Fibroblast of lung (primary cell): Measurements from ENCODE around the gene GBA3. TPM values are rescaled to one million over a fixed set of nuclear protein-coding genes. Genes with fewer than 3 reads are reported as not detected.

Source experiments
- DNase-seq, 2 donors: peaks; one replicate each; pipeline versions ENCODE4 v3.0.0 to v3.0.0-alpha.2; 2010; ENCODE audit warnings: low read depth in 2 of 2
- H2AFZ ChIP-seq: 2 replicates; pipeline ENCODE4 v1.5.1; 2012; ENCODE audit warnings: low read length, control low read depth, inconsistent platforms
- H3K27ac ChIP-seq: 2 replicates; pipeline ENCODE4 v1.5.1; 2011; ENCODE audit warnings: low read length, control low read depth; ENCODE audit not compliant: insufficient read depth
- H3K27me3 ChIP-seq: 2 replicates; pipeline ENCODE4 v1.5.1; 2011; ENCODE audit warnings: mild to moderate bottlenecking, low read length; ENCODE audit not compliant: control insufficient read depth, insufficient read depth
- H3K36me3 ChIP-seq: 2 replicates; pipeline ENCODE4 v1.5.1; 2011; ENCODE audit warnings: low read length; ENCODE audit not compliant: control insufficient read depth, insufficient read depth
- H3K4me1 ChIP-seq: 2 replicates; pipeline ENCODE4 v1.5.1; 2011; ENCODE audit warnings: low read length; ENCODE audit not compliant: control insufficient read depth, insufficient read depth; ENCODE audit errors: extremely low read depth
- H3K4me2 ChIP-seq: 2 replicates; pipeline ENCODE4 v1.5.1; 2011; ENCODE audit warnings: low read length, control low read depth; ENCODE audit not compliant: insufficient read depth; ENCODE audit errors: extremely low read depth
- H3K4me3 ChIP-seq, 4 experiments: fragments of 200-600 bp in 1 of 4; sonication (generic) in 1 of 4; replicated peaks in 1 of 4; 2 replicates each; pipeline ENCODE4 v1.5.1; 2011 to 2016; ENCODE audit warnings: low read length in 4 of 4, low read depth in 3 of 4, mild to moderate bottlenecking in 3 of 4, control low read depth in 2 of 4, inconsistent platforms in 1 of 4, mixed read lengths in 1 of 4; ENCODE audit not compliant: insufficient read depth in 1 of 4; ENCODE audit errors: control extremely low read depth in 1 of 4
- H3K79me2 ChIP-seq: 2 replicates; pipeline ENCODE4 v1.5.1; 2012; ENCODE audit warnings: mild to moderate bottlenecking, low read length, inconsistent platforms; ENCODE audit not compliant: control insufficient read depth, insufficient read depth
- H3K9ac ChIP-seq: 2 replicates; pipeline ENCODE4 v1.5.1; 2011; ENCODE audit warnings: mild to moderate bottlenecking, low read length, control low read depth; ENCODE audit not compliant: insufficient read depth
- H3K9me3 ChIP-seq: 2 replicates; pipeline ENCODE4 v1.5.1; 2012; ENCODE audit warnings: low read depth, low read length; ENCODE audit not compliant: control insufficient read depth, insufficient read depth
- H4K20me1 ChIP-seq: 2 replicates; pipeline ENCODE4 v1.5.1; 2011; ENCODE audit warnings: low read length; ENCODE audit not compliant: control insufficient read depth, insufficient read depth; ENCODE audit errors: extremely low read depth
- EZH2 ChIP-seq: IDR thresholded peaks from 2 replicates; pipeline ENCODE4 v1.5.1; 2012; ENCODE audit warnings: low read length, control low read depth, mild to moderate bottlenecking; ENCODE audit errors: missing control alignments
- polyA plus RNA-seq, 2 donors: library from polyadenylated mRNA; depleted of rRNA in 1 of 2; stranded (reverse) in 1 of 2; unstranded in 1 of 2; fragments of >200 nt; gene quantifications; 2 replicates each; pipeline ENCODE4 v1.2.1, GENCODE V29; 2011 to 2012; ENCODE audit warnings: missing spikeins in 1 of 2
- total RNA-seq: library from RNA; depleted of rRNA; stranded (reverse); fragments of >200 nt; gene quantifications from 2 replicates; pipeline ENCODE4 v1.2.1, GENCODE V29; 2014
- TF ChIP-seq, protein P1 (sequence below), 2 donors: IDR thresholded peaks in 1 of 2; conservative IDR thresholded peaks in 1 of 2; 1 replicate in 1 of 2; 2 replicates in 1 of 2; pipeline ENCODE4 v1.5.1; 2011 to 2012; ENCODE audit warnings: low read length in 2 of 2, control low read depth in 1 of 2, inconsistent platforms in 1 of 2, low read depth in 1 of 2, mild to moderate bottlenecking in 1 of 2

Gene GBA3
- total and polyA plus RNA-seq, 2 donors (not counting 1 experiment from before 2014, with no cell fraction given): not detected

GRCh38 chr4:22857411-22857810 lies 164.7 kb downstream of the GBA3 start:
- no peak overlapping the region for H3K4me3 ChIP-seq
- H3K27ac ChIP-seq: no peak overlapping the region
- no peaks in the 10 kb centered on the region for H3K79me2 ChIP-seq
- H2AFZ ChIP-seq: no peak overlapping the region
- no peak overlapping the region for H3K9ac ChIP-seq
- no peaks in the 10 kb centered on the region for H4K20me1 ChIP-seq
- H3K9me3 ChIP-seq: no peaks in the 10 kb centered on the region
- no peak overlapping the region for H3K4me2 ChIP-seq
- no peaks in the 10 kb centered on the region for H3K27me3 ChIP-seq
- TF ChIP-seq EZH2: no peak
- TF ChIP-seq, protein P1, sequence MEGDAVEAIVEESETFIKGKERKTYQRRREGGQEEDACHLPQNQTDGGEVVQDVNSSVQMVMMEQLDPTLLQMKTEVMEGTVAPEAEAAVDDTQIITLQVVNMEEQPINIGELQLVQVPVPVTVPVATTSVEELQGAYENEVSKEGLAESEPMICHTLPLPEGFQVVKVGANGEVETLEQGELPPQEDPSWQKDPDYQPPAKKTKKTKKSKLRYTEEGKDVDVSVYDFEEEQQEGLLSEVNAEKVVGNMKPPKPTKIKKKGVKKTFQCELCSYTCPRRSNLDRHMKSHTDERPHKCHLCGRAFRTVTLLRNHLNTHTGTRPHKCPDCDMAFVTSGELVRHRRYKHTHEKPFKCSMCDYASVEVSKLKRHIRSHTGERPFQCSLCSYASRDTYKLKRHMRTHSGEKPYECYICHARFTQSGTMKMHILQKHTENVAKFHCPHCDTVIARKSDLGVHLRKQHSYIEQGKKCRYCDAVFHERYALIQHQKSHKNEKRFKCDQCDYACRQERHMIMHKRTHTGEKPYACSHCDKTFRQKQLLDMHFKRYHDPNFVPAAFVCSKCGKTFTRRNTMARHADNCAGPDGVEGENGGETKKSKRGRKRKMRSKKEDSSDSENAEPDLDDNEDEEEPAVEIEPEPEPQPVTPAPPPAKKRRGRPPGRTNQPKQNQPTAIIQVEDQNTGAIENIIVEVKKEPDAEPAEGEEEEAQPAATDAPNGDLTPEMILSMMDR (conservative IDR thresholded peaks at IDR 0.05 in 1 of 2, IDR thresholded peaks at IDR 0.05 in 1 of 2; ENCODE audit: low read depth in 1 of 2, low read length in 2 of 2): no peak
- no peaks in the 10 kb centered on the region for H3K4me1 ChIP-seq
- DNase-seq: no peak
- no peaks in the 10 kb centered on the region for H3K36me3 ChIP-seq

DNA sequence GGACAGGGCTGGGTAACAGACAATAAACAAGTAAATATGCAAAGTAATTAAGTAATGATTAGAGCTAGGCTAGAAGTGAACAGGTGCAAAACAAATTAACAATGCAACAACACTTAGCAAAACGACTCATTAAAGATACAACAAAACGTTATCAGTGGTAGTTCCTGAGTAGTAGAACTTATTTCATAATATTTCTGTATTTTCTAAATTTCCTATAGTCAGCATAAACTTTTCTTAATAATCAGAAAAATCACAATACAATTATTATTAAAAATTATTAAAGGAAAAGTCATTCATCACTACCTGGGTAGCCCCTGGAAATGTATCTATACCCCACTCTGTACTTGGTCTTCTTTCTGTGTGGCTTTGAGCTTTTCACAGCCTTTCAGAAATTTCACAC lies 166.6 kb downstream of the GBA3 start:
- H4K20me1 ChIP-seq: no peaks in the 10 kb centered on the region
- no peaks in the 10 kb centered on the region for H3K79me2 ChIP-seq
- H3K27ac ChIP-seq: no peak overlapping the region
- no peak overlapping the region for H3K4me3 ChIP-seq
- H3K4me2 ChIP-seq: no peak overlapping the region
- no peaks in the 10 kb centered on the region for H3K4me1 ChIP-seq
- no peak overlapping the region for H2AFZ ChIP-seq
- no peak overlapping the region for H3K9ac ChIP-seq
- no peaks in the 10 kb centered on the region for H3K9me3 ChIP-seq
- no peaks in the 10 kb centered on the region for H3K27me3 ChIP-seq
- no peak for DNase-seq
- no peaks in the 10 kb centered on the region for H3K36me3 ChIP-seq
- no peak for TF ChIP-seq EZH2
- TF ChIP-seq, protein P1 (conservative IDR thresholded peaks at IDR 0.05 in 1 of 2, IDR thresholded peaks at IDR 0.05 in 1 of 2; ENCODE audit: low read depth in 1 of 2, low read length in 2 of 2): no peak

Other genes with a start within 250 kb of the GBA3 start
- gene ADGRA3, start 176.9 kb upstream of the GBA3 start, total RNA-seq: 15.2 and 25.2 TPM in 2 replicates
- 13.0 and 15.8 TPM in 2 replicates for gene ADGRA3, start 176.9 kb upstream of the GBA3 start, polyA plus RNA-seq